ENCODE data around the gene FCHO1. TPM values are rescaled to one million over a fixed set of nuclear protein-coding genes. Genes with fewer than 3 reads are reported as not detected.

The FCHO1 gene
- total and polyA plus RNA-seq, 10 of the 15 experiments (the other 5 are each of a cell fraction or from before 2014, with no cell fraction given), result 0.14 to 45.8 (median 15.8) TPM

DNA sequence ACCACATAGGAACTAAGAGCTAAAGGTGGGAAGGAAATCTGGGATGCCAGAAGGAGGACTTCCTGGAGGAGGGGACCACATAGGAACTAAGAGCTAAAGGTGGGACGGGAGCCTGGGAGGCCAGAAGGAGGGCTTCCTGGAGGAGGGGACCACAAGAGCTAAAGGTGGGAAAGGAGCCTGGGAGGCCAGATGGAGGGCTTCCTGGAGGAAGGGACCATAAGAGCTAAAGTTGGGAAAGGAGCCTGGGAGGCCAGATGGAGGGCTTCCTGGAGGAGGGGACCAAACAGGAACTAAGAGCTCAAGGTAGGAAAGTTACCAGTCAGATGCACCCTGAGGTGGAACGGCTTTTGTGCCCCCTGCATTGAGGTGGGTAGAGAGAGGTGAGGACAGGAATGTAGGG is 9.8 kb upstream of the FCHO1 start:
- Histone ChIP-seq H3K4me1 (ENCODE audit: control insufficient read depth, insufficient read depth, low read length) (peaks cover 16% of the 10 kb centered on the region), H3K36me3 (ENCODE audit: control insufficient read depth in 2 of 2, insufficient read depth in 2 of 2, low read length in 1 of 2) (no peaks in the 10 kb centered on the region), H3K27ac (ENCODE audit: control insufficient read depth, insufficient read depth) (no peak overlapping the region), H2AFZ (ENCODE audit: control insufficient read depth, low read depth, low read length) (no peak overlapping the region), H4K20me1 (ENCODE audit: control insufficient read depth, insufficient read depth) (no peaks in the 10 kb centered on the region), H3K9ac (ENCODE audit: control insufficient read depth, insufficient read depth, low read length) (no peak overlapping the region), H3K79me2 (ENCODE audit: control insufficient read depth, insufficient read depth, low read length) (no peaks in the 10 kb centered on the region), H3K4me2 (ENCODE audit: control insufficient read depth, insufficient read depth) (no peak overlapping the region), H3K9me3 (replicated peaks; ENCODE audit: control insufficient read depth, insufficient read depth, low read length) (no peaks in the 10 kb centered on the region), H3K27me3 (replicated peaks in 1 of 2; ENCODE audit: control insufficient read depth in 2 of 2, insufficient read depth in 2 of 2, low read length in 1 of 2) (no peaks in the 10 kb centered on the region), H3K4me3 (no peak overlapping the region)
- in situ Hi-C loops (cut with MboI) (no loop called here), intact Hi-C loops (cut with micrococcal nuclease; ENCODE audit: unreplicated experiment) (no loop called here)
- ChIA-PET CTCF (interaction anchor here (0.6 to 2.3 kb wide), 5 partner anchors 13 to 38 kb away, joined by 3 to 10 read pairs (median 5); no protein-coding TSS in a partner anchor), SMC1A (ENCODE audit: uncharacterized antibody, unreplicated experiment) (interaction anchor here (0.6 to 9.9 kb wide), 8 partner anchors 11 to 284 kb away, joined by 3 to 93 read pairs (median 4); partner anchors contain the start of genes FCHO1 and MAP1S), RAD21 (ENCODE audit: unreplicated experiment) (interaction anchor here (0.8 to 7.1 kb wide), 3 partner anchors 12 to 35 kb away, joined by 3 to 76 read pairs (median 3); partner anchors contain the start of gene FCHO1), POLR2A (interaction anchor here (0.7 to 2.8 kb wide), 3 partner anchors 10 to 19 kb away, joined by 4 to 16 read pairs (median 10); partner anchors contain the start of gene FCHO1)
- WGBS (ENCODE audit: insufficient coverage, insufficient replicate concordance, low lambda C conversion rate, missing lambda C conversion rate), result 64% methylated on average over 2 of the region's 2 CpGs
- DNase-seq (ENCODE audit: low read depth, low spot score) (no peak), ATAC-seq (no peak), FAIRE-seq (no peak)
- no TSS peak for BruUV-seq (replicated peaks)
- TF ChIP-seq ATF7 (IDR thresholded peaks at IDR 0.05; ENCODE audit: low read depth) (no peak), MEF2A (IDR thresholded peaks at IDR 0.05; ENCODE audit: insufficient read depth, low read depth, low read length) (no peak), POLR2AphosphoS2 (IDR thresholded peaks at IDR 0.05; ENCODE audit: low read depth, low read length) (no peak), CBX5 (IDR thresholded peaks at IDR 0.05; ENCODE audit: low read depth) (no peak), EZH2 (IDR thresholded peaks at IDR 0.05; ENCODE audit: borderline replicate concordance, control insufficient read depth, low read depth, low read length) (no peak), FOS (IDR thresholded peaks at IDR 0.05; ENCODE audit: borderline replicate concordance, extremely low read depth, insufficient read length) (no peak), RBBP5 (conservative IDR thresholded peaks at IDR 0.05) (no peak), SREBF2 (IDR thresholded peaks at IDR 0.05; ENCODE audit: low read length) (no peak), MTA2 (IDR thresholded peaks at IDR 0.05; ENCODE audit: low read depth) (no peak), YY1 (IDR thresholded peaks at IDR 0.05; ENCODE audit: low read depth, low read length) (no peak), RAD21 (IDR thresholded peaks at IDR 0.05; ENCODE audit: insufficient read depth, low read depth, low read length) (no peak), PML (IDR thresholded peaks at IDR 0.05; ENCODE audit: low read length) (no peak)
- TF ChIP-seq, protein P1, sequence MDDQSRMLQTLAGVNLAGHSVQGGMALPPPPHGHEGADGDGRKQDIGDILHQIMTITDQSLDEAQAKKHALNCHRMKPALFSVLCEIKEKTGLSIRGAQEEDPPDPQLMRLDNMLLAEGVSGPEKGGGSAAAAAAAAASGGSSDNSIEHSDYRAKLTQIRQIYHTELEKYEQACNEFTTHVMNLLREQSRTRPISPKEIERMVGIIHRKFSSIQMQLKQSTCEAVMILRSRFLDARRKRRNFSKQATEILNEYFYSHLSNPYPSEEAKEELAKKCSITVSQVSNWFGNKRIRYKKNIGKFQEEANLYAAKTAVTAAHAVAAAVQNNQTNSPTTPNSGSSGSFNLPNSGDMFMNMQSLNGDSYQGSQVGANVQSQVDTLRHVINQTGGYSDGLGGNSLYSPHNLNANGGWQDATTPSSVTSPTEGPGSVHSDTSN (IDR thresholded peaks at IDR 0.05; ENCODE audit: insufficient replicate concordance, low read depth, low read length), result no peak
- TF ChIP-seq, protein P2, sequence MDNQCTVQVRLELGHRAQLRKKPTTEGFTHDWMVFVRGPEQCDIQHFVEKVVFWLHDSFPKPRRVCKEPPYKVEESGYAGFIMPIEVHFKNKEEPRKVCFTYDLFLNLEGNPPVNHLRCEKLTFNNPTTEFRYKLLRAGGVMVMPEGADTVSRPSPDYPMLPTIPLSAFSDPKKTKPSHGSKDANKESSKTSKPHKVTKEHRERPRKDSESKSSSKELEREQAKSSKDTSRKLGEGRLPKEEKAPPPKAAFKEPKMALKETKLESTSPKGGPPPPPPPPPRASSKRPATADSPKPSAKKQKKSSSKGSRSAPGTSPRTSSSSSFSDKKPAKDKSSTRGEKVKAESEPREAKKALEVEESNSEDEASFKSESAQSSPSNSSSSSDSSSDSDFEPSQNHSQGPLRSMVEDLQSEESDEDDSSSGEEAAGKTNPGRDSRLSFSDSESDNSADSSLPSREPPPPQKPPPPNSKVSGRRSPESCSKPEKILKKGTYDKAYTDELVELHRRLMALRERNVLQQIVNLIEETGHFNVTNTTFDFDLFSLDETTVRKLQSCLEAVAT (IDR thresholded peaks at IDR 0.05), result no peak
- TF ChIP-seq, protein P3, sequence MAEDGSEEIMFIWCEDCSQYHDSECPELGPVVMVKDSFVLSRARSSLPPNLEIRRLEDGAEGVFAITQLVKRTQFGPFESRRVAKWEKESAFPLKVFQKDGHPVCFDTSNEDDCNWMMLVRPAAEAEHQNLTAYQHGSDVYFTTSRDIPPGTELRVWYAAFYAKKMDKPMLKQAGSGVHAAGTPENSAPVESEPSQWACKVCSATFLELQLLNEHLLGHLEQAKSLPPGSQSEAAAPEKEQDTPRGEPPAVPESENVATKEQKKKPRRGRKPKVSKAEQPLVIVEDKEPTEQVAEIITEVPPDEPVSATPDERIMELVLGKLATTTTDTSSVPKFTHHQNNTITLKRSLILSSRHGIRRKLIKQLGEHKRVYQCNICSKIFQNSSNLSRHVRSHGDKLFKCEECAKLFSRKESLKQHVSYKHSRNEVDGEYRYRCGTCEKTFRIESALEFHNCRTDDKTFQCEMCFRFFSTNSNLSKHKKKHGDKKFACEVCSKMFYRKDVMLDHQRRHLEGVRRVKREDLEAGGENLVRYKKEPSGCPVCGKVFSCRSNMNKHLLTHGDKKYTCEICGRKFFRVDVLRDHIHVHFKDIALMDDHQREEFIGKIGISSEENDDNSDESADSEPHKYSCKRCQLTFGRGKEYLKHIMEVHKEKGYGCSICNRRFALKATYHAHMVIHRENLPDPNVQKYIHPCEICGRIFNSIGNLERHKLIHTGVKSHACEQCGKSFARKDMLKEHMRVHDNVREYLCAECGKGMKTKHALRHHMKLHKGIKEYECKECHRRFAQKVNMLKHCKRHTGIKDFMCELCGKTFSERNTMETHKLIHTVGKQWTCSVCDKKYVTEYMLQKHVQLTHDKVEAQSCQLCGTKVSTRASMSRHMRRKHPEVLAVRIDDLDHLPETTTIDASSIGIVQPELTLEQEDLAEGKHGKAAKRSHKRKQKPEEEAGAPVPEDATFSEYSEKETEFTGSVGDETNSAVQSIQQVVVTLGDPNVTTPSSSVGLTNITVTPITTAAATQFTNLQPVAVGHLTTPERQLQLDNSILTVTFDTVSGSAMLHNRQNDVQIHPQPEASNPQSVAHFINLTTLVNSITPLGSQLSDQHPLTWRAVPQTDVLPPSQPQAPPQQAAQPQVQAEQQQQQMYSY (CRISPR knock-in tag; IDR thresholded peaks at IDR 0.05), result no peak
- TF ChIP-seq, protein P4, sequence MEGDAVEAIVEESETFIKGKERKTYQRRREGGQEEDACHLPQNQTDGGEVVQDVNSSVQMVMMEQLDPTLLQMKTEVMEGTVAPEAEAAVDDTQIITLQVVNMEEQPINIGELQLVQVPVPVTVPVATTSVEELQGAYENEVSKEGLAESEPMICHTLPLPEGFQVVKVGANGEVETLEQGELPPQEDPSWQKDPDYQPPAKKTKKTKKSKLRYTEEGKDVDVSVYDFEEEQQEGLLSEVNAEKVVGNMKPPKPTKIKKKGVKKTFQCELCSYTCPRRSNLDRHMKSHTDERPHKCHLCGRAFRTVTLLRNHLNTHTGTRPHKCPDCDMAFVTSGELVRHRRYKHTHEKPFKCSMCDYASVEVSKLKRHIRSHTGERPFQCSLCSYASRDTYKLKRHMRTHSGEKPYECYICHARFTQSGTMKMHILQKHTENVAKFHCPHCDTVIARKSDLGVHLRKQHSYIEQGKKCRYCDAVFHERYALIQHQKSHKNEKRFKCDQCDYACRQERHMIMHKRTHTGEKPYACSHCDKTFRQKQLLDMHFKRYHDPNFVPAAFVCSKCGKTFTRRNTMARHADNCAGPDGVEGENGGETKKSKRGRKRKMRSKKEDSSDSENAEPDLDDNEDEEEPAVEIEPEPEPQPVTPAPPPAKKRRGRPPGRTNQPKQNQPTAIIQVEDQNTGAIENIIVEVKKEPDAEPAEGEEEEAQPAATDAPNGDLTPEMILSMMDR (IDR thresholded peaks at IDR 0.05 in 2 of 3, conservative IDR thresholded peaks at IDR 0.05 in 1 of 3; ENCODE audit: control insufficient read depth in 2 of 3, extremely low read depth in 1 of 3, insufficient read depth in 1 of 3, low read depth in 3 of 3, low read length in 3 of 3), result no peak

All from GM12878 (cell line).